BJ (cell line): ENCODE measurements around the gene RAPGEF5. TPM values are rescaled to one million over a fixed set of nuclear protein-coding genes. Genes with fewer than 3 reads are reported as not detected.

Source experiments
- CTCF ChIA-PET: fragments of 350-600 bp; formaldehyde crosslinking; extraction: SDS; loops from one replicate; lab custom pipeline; 2021; ENCODE audit warnings: antibody characterized with exemption, inconsistent platforms; lab: Yijun Ruan, JAX
- POLR2A ChIA-PET: fragments of 300-600 bp; sonication (Branson Sonifier 250); formaldehyde crosslinking; extraction: SDS; loops from one replicate; lab custom pipeline; 2021; ENCODE audit warnings: antibody characterized with exemption; lab: Charles Lee
- DNase-seq: peaks from one replicate; pipeline ENCODE4 v3.0.0-alpha.2; 2011; ENCODE audit warnings: low read depth
- H3K27me3 ChIP-seq: 2 replicates; pipeline ENCODE4 v1.6.0; 2011; ENCODE audit warnings: low read length; ENCODE audit not compliant: control insufficient read depth, insufficient read depth
- H3K36me3 ChIP-seq: 2 replicates; pipeline ENCODE4 v1.5.1; 2011; ENCODE audit warnings: low read length; ENCODE audit not compliant: control insufficient read depth, insufficient read depth
- H3K4me3 ChIP-seq: 2 replicates; pipeline ENCODE4 v1.5.1; 2011; ENCODE audit warnings: low read depth, mild to moderate bottlenecking, control low read depth, low read length
- CTCF ChIP-seq: IDR thresholded peaks from 2 replicates; pipeline ENCODE4 v1.5.1; 2011; ENCODE audit warnings: low read depth, mild to moderate bottlenecking, control low read depth, inconsistent platforms, low read length, moderate library complexity; ENCODE audit not compliant: insufficient read depth
- polyA plus RNA-seq: library from polyadenylated mRNA; depleted of rRNA; stranded (reverse); fragments of >200 nt; gene quantifications from 2 replicates; pipeline ENCODE4 v1.2.3, GENCODE V29; 2011

Gene RAPGEF5
- polyA plus RNA-seq, 1 experiment: not detected

- Histone ChIP-seq H3K4me3 (no peak overlapping the region), H3K36me3 (no peaks in the 10 kb centered on the region), H3K27me3 (no peaks in the 10 kb centered on the region)
- DNase-seq: no peak
- CTCF ChIA-PET: no interaction called here
- POLR2A ChIA-PET: no interaction called here
- no peak for TF ChIP-seq CTCF
These were observed 104.9 kb downstream of the RAPGEF5 start for GRCh38 chr7:22252016-22252415.

GRCh38 chr7:22251281-22251680 lies 105.7 kb downstream of the RAPGEF5 start:
- Histone ChIP-seq H3K36me3 (no peaks in the 10 kb centered on the region), H3K27me3 (no peaks in the 10 kb centered on the region), H3K4me3 (no peak overlapping the region)
- ChIA-PET POLR2A (no interaction called here), CTCF (no interaction called here)
- TF ChIP-seq CTCF: no peak
- DNase-seq: no peak

GRCh38 chr7:22250390-22250789 lies 106.6 kb downstream of the RAPGEF5 start:
- Histone ChIP-seq H3K36me3 (no peaks in the 10 kb centered on the region), H3K27me3 (no peaks in the 10 kb centered on the region), H3K4me3 (no peak overlapping the region)
- CTCF ChIA-PET: interaction anchor here (0.6 to 1.2 kb wide), 2 partner anchors 51 to 239 kb away, joined by 3 read pairs; no protein-coding TSS in a partner anchor
- DNase-seq: no peak
- no peak for TF ChIP-seq CTCF
- POLR2A ChIA-PET: no interaction called here

GRCh38 chr7:22248111-22248809 lies 108.7 kb downstream of the RAPGEF5 start:
- no peak for TF ChIP-seq CTCF
- H3K27me3 ChIP-seq: no peaks in the 10 kb centered on the region
- ChIA-PET CTCF (no interaction called here), POLR2A (no interaction called here)
- DNase-seq: no peak
- H3K4me3 ChIP-seq: no peak overlapping the region
- H3K36me3 ChIP-seq: no peaks in the 10 kb centered on the region

- no peak for TF ChIP-seq CTCF
- no peak overlapping the region for H3K4me3 ChIP-seq
- DNase-seq: no peak
- no peaks in the 10 kb centered on the region for H3K27me3 ChIP-seq
- no peaks in the 10 kb centered on the region for H3K36me3 ChIP-seq
- ChIA-PET CTCF (no interaction called here), POLR2A (no interaction called here)
These were observed 115.1 kb downstream of the RAPGEF5 start for GRCh38 chr7:22241805-22242390.
